ENCODE results near the gene PRKG1. TPM values are rescaled to one million over a fixed set of nuclear protein-coding genes. Genes with fewer than 3 reads are reported as not detected.

Gene PRKG1
- total and polyA plus RNA-seq, 2 of the 8 experiments (the other 6 are each of a cell fraction or from before 2014, with no cell fraction given), result 4.2 to 15.2 TPM

DNA sequence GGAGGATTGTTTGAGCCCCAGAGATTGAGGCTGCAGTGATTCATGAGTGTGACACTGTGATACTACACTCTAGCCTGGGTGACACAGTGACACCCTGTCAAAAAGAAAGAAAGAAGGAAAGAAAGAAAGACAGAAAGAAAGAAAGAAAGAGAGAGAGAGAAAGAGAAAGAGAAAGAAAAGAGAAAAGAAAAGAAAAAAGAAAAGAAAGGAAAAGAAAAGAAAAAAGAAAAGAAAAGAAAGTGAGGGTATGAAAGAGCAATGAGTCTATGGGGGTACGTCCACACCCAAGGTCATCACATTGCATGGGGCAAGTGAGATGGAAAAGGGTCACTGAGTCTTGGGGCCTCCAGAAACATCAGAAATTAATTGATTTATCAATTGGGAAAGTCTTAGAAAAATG lies 760.3 kb downstream of the PRKG1 start (continued):
- TF ChIP-seq, protein P1, sequence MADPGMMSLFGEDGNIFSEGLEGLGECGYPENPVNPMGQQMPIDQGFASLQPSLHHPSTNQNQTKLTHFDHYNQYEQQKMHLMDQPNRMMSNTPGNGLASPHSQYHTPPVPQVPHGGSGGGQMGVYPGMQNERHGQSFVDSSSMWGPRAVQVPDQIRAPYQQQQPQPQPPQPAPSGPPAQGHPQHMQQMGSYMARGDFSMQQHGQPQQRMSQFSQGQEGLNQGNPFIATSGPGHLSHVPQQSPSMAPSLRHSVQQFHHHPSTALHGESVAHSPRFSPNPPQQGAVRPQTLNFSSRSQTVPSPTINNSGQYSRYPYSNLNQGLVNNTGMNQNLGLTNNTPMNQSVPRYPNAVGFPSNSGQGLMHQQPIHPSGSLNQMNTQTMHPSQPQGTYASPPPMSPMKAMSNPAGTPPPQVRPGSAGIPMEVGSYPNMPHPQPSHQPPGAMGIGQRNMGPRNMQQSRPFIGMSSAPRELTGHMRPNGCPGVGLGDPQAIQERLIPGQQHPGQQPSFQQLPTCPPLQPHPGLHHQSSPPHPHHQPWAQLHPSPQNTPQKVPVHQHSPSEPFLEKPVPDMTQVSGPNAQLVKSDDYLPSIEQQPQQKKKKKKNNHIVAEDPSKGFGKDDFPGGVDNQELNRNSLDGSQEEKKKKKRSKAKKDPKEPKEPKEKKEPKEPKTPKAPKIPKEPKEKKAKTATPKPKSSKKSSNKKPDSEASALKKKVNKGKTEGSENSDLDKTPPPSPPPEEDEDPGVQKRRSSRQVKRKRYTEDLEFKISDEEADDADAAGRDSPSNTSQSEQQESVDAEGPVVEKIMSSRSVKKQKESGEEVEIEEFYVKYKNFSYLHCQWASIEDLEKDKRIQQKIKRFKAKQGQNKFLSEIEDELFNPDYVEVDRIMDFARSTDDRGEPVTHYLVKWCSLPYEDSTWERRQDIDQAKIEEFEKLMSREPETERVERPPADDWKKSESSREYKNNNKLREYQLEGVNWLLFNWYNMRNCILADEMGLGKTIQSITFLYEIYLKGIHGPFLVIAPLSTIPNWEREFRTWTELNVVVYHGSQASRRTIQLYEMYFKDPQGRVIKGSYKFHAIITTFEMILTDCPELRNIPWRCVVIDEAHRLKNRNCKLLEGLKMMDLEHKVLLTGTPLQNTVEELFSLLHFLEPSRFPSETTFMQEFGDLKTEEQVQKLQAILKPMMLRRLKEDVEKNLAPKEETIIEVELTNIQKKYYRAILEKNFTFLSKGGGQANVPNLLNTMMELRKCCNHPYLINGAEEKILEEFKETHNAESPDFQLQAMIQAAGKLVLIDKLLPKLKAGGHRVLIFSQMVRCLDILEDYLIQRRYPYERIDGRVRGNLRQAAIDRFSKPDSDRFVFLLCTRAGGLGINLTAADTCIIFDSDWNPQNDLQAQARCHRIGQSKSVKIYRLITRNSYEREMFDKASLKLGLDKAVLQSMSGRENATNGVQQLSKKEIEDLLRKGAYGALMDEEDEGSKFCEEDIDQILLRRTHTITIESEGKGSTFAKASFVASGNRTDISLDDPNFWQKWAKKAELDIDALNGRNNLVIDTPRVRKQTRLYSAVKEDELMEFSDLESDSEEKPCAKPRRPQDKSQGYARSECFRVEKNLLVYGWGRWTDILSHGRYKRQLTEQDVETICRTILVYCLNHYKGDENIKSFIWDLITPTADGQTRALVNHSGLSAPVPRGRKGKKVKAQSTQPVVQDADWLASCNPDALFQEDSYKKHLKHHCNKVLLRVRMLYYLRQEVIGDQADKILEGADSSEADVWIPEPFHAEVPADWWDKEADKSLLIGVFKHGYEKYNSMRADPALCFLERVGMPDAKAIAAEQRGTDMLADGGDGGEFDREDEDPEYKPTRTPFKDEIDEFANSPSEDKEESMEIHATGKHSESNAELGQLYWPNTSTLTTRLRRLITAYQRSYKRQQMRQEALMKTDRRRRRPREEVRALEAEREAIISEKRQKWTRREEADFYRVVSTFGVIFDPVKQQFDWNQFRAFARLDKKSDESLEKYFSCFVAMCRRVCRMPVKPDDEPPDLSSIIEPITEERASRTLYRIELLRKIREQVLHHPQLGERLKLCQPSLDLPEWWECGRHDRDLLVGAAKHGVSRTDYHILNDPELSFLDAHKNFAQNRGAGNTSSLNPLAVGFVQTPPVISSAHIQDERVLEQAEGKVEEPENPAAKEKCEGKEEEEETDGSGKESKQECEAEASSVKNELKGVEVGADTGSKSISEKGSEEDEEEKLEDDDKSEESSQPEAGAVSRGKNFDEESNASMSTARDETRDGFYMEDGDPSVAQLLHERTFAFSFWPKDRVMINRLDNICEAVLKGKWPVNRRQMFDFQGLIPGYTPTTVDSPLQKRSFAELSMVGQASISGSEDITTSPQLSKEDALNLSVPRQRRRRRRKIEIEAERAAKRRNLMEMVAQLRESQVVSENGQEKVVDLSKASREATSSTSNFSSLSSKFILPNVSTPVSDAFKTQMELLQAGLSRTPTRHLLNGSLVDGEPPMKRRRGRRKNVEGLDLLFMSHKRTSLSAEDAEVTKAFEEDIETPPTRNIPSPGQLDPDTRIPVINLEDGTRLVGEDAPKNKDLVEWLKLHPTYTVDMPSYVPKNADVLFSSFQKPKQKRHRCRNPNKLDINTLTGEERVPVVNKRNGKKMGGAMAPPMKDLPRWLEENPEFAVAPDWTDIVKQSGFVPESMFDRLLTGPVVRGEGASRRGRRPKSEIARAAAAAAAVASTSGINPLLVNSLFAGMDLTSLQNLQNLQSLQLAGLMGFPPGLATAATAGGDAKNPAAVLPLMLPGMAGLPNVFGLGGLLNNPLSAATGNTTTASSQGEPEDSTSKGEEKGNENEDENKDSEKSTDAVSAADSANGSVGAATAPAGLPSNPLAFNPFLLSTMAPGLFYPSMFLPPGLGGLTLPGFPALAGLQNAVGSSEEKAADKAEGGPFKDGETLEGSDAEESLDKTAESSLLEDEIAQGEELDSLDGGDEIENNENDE (IDR thresholded peaks at IDR 0.05; ENCODE audit: insufficient replicate concordance, low read length), result no peak
- no peak for TF ChIP-seq BACH1 (IDR thresholded peaks at IDR 0.05; ENCODE audit: low read length)
- no peak for TF ChIP-seq POLR2AphosphoS5 (IDR thresholded peaks at IDR 0.05; ENCODE audit: low read depth, low read length)
- no peak for TF ChIP-seq EZH2 (IDR thresholded peaks at IDR 0.05; ENCODE audit: low read depth, low read length, severe bottlenecking)
- no peak for TF ChIP-seq SAP30 (IDR thresholded peaks at IDR 0.05; ENCODE audit: insufficient read depth, insufficient replicate concordance, low read length)
- TF ChIP-seq, protein P2, sequence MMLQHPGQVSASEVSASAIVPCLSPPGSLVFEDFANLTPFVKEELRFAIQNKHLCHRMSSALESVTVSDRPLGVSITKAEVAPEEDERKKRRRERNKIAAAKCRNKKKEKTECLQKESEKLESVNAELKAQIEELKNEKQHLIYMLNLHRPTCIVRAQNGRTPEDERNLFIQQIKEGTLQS (IDR thresholded peaks at IDR 0.05; ENCODE audit: insufficient read depth, low read depth, low read length), result no peak
- TF ChIP-seq RNF2 (IDR thresholded peaks at IDR 0.05; ENCODE audit: borderline replicate concordance, low read depth, low read length, missing control alignments, poor library complexity, severe bottlenecking), result no peak
- no peak for TF ChIP-seq RBBP5 (IDR thresholded peaks at IDR 0.05; ENCODE audit: borderline replicate concordance, low read depth, low read length)
- TF ChIP-seq TEAD4 (IDR thresholded peaks at IDR 0.05; ENCODE audit: low read depth, low read length), result no peak
- no peak for TF ChIP-seq BCL11A (IDR thresholded peaks at IDR 0.05; ENCODE audit: low read depth in 2 of 2, low read length in 2 of 2)
- TF ChIP-seq MAFK (IDR thresholded peaks at IDR 0.05; ENCODE audit: low read depth, low read length), result no peak

All from H1 (cell line).